ENCODE data around the gene IMMT.
A peak's percentile ranks its signal among the peaks of the same experiment; 100 is the strongest.

IMMT gene

GRCh38 chr2:86194751-86195054, 559 bp downstream of the IMMT start:
- POLR2A ChIA-PET (ENCODE audit: low non-redundant PET): interaction anchor here (1.6 kb wide), 1 partner anchor 8 kb away, joined by 3 read pairs; no protein-coding TSS in a partner anchor
- DNase-seq (ENCODE audit: low spot score): no peak
- no peak for TF ChIP-seq CTCF (conservative IDR thresholded peaks at IDR 0.05; ENCODE audit: low read depth)
- CTCF ChIA-PET: interaction anchor here (1.2 kb wide), 1 partner anchor 178 kb away, joined by 4 read pairs; no protein-coding TSS in a partner anchor
- H3K27ac ChIP-seq: peak overlapping the region; percentile 99

DNA sequence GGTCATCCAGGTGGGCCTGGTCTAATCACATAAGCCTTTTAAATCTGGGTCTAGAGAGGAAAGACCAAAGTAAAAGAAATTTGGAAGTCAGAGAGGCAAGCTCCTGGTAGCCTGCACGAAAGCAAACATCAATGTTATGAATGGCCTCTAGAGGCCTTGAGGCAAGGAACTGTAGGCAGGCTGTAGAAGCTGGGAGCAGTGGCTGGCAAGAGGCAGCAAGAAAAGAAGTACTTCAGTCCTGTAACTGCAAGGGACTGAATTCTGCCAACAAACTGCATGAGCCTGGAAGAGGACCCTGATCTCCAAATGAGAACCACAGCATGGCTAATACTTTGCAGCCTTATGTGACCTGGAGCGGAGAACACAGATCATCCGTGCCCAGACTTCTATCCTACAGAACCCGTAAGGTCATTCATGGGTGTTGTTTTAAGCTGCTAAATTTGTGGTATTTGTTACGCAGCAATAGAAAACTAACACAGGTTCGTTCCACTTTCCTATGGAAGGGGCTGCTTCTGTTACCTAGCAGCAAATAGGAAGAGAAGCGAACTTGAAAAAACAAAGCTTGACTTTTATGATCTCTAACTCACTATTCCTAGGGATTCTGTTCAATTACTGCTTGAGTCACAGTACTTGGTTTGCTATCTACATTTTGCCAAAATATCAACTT, 1.2 kb downstream of the IMMT start:
- CTCF ChIA-PET: no interaction called here
- POLR2A ChIA-PET (ENCODE audit: low non-redundant PET): interaction anchor here (0.5 to 1.6 kb wide), 2 partner anchors 8 to 52 kb away, joined by 3 read pairs; no protein-coding TSS in a partner anchor
- H3K27ac ChIP-seq: peak overlapping the region; percentile 38; the same call in 1 of the 2 replicates
- TF ChIP-seq CTCF (conservative IDR thresholded peaks at IDR 0.05; ENCODE audit: low read depth): no peak
- DNase-seq (ENCODE audit: low spot score): no peak

DNA sequence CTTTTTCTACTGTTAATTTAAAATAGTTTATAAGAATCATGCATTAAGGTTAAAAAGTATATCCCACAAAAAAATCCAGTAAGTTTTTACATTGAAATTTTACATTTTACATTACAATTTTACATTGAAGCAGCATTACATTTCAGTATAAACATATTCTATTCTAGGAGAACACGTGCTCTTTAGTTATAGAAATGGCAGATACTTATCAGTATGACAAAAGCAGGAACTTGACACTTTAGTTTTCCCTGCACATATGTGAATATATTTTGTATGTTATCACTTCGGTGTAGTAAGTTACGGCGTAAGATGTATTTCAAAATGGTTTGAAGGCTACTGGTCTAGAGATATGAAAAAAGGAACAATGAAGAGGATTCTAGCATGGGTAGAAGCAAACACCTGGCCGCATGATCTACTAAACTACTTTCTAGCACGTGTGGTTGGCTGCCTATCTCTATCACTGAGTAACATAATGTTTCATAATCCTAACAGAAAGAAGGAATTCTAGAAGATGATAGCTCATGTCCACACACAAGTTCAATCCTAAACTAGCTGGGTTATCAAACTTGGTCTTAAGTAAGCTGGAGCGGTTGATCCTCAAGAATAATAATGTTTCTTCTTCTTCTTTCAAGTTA, 5.4 kb downstream of the IMMT start:
- no peak overlapping the region for H3K27ac ChIP-seq
- no peak for TF ChIP-seq CTCF (conservative IDR thresholded peaks at IDR 0.05; ENCODE audit: low read depth)
- POLR2A ChIA-PET (ENCODE audit: low non-redundant PET): no interaction called here
- CTCF ChIA-PET: no interaction called here
- DNase-seq (ENCODE audit: low spot score): no peak

- H3K27ac ChIP-seq: no peak overlapping the region
- no peak for TF ChIP-seq CTCF (conservative IDR thresholded peaks at IDR 0.05; ENCODE audit: low read depth)
- ChIA-PET POLR2A (ENCODE audit: low non-redundant PET) (interaction anchor here (0.8 kb wide), 1 partner anchor 8 kb away, joined by 3 read pairs; the partner anchor contains the start of gene IMMT), CTCF (no interaction called here)
- DNase-seq (ENCODE audit: low spot score): no peak
Observed at GRCh38 chr2:86186431-86186830, 8.8 kb downstream of the IMMT start.

GRCh38 chr2:86185517-86186212, 9.6 kb downstream of the IMMT start:
- ChIA-PET CTCF (no interaction called here), POLR2A (ENCODE audit: low non-redundant PET) (interaction anchor here (0.8 kb wide), 1 partner anchor 9 kb away, joined by 3 read pairs; the partner anchor contains the start of gene IMMT)
- no peak for DNase-seq (ENCODE audit: low spot score)
- no peak overlapping the region for H3K27ac ChIP-seq
- TF ChIP-seq CTCF (conservative IDR thresholded peaks at IDR 0.05; ENCODE audit: low read depth): no peak

- TF ChIP-seq CTCF (conservative IDR thresholded peaks at IDR 0.05; ENCODE audit: low read depth): no peak
- no peak for DNase-seq (ENCODE audit: low spot score)
- POLR2A ChIA-PET (ENCODE audit: low non-redundant PET): no interaction called here
- CTCF ChIA-PET: no interaction called here
- H3K27ac ChIP-seq: no peak overlapping the region
Observed at GRCh38 chr2:86176597-86176996, 18.7 kb downstream of the IMMT start.

Measured in RWPE1 (cell line).